ENCODE data around the gene SEC14L6.

The SEC14L6 gene

GRCh38 chr22:30538280-30538679 is 8.3 kb downstream of the SEC14L6 start:
- TF ChIP-seq ESRRG (CRISPR knock-in tag; IDR thresholded peaks at IDR 0.05) (no peak), GLIS3 (CRISPR knock-in tag; IDR thresholded peaks at IDR 0.05) (no peak), ARNTL (CRISPR knock-in tag; IDR thresholded peaks at IDR 0.05; ENCODE audit: borderline replicate concordance, low read depth) (no peak), POU6F1 (CRISPR knock-in tag; IDR thresholded peaks at IDR 0.05; ENCODE audit: borderline replicate concordance, low read depth) (no peak), TOX (CRISPR knock-in tag; IDR thresholded peaks at IDR 0.05; ENCODE audit: borderline replicate concordance) (no peak), SNAI2 (CRISPR knock-in tag; IDR thresholded peaks at IDR 0.05) (no peak), ISL1 (CRISPR knock-in tag; IDR thresholded peaks at IDR 0.05) (no peak), ZC3H10 (CRISPR knock-in tag; IDR thresholded peaks at IDR 0.05) (no peak), PPARA (CRISPR knock-in tag; IDR thresholded peaks at IDR 0.05; ENCODE audit: borderline replicate concordance) (no peak), PATZ1 (CRISPR knock-in tag; IDR thresholded peaks at IDR 0.05; ENCODE audit: borderline replicate concordance) (no peak), ZNF70 (CRISPR knock-in tag; IDR thresholded peaks at IDR 0.05) (no peak), BACH2 (CRISPR knock-in tag; IDR thresholded peaks at IDR 0.05; ENCODE audit: borderline replicate concordance) (no peak), ZFP3 (CRISPR knock-in tag; IDR thresholded peaks at IDR 0.05) (no peak), OSR1 (CRISPR knock-in tag; IDR thresholded peaks at IDR 0.05) (no peak), CREB5 (CRISPR knock-in tag; IDR thresholded peaks at IDR 0.05; ENCODE audit: low read depth) (no peak), ZNF565 (CRISPR knock-in tag; conservative IDR thresholded peaks at IDR 0.05; ENCODE audit: low read depth) (no peak)
- TF ChIP-seq, protein P1, sequence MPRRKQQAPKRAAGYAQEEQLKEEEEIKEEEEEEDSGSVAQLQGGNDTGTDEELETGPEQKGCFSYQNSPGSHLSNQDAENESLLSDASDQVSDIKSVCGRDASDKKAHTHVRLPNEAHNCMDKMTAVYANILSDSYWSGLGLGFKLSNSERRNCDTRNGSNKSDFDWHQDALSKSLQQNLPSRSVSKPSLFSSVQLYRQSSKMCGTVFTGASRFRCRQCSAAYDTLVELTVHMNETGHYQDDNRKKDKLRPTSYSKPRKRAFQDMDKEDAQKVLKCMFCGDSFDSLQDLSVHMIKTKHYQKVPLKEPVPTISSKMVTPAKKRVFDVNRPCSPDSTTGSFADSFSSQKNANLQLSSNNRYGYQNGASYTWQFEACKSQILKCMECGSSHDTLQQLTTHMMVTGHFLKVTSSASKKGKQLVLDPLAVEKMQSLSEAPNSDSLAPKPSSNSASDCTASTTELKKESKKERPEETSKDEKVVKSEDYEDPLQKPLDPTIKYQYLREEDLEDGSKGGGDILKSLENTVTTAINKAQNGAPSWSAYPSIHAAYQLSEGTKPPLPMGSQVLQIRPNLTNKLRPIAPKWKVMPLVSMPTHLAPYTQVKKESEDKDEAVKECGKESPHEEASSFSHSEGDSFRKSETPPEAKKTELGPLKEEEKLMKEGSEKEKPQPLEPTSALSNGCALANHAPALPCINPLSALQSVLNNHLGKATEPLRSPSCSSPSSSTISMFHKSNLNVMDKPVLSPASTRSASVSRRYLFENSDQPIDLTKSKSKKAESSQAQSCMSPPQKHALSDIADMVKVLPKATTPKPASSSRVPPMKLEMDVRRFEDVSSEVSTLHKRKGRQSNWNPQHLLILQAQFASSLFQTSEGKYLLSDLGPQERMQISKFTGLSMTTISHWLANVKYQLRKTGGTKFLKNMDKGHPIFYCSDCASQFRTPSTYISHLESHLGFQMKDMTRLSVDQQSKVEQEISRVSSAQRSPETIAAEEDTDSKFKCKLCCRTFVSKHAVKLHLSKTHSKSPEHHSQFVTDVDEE (CRISPR knock-in tag; IDR thresholded peaks at IDR 0.05), result no peak
- TF ChIP-seq, protein P2, sequence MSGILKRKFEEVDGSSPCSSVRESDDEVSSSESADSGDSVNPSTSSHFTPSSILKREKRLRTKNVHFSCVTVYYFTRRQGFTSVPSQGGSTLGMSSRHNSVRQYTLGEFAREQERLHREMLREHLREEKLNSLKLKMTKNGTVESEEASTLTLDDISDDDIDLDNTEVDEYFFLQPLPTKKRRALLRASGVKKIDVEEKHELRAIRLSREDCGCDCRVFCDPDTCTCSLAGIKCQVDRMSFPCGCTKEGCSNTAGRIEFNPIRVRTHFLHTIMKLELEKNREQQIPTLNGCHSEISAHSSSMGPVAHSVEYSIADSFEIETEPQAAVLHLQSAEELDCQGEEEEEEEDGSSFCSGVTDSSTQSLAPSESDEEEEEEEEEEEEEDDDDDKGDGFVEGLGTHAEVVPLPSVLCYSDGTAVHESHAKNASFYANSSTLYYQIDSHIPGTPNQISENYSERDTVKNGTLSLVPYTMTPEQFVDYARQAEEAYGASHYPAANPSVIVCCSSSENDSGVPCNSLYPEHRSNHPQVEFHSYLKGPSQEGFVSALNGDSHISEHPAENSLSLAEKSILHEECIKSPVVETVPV (CRISPR knock-in tag; IDR thresholded peaks at IDR 0.05), result no peak
- peak; percentile 55; the same call in 2 of the 3 replicates for ATAC-seq

DNA sequence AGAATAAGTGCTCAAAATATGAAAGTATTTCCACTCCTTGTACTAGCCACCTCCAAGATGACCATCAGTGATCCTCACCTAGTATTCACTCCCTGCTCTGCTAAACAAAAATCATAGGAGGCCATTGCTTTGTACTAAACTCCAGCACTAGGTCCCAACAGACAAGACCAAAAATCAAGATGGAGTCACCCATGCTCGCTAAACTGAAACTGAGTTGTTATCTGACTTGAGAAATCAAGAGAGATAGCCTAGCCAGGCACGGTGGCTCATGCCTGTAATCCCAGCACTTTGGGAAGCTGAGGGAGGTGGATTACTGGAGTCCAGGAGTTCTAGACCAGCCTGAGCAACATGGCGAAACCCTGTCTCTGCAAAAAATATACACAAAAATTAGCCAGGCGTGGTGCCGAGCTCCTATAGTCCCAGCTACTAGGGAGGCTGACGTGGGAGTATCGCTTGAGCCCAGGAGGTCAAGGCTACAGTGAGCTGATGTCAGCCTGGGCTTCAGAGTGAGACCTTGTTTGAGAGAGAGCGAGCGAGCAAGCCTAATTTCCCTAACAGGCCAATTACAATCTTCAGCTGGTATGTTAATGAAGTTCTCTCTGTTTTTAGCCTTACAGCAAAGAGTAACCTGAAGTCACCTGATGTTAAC is 9.3 kb downstream of the SEC14L6 start:
- TF ChIP-seq ESRRG (CRISPR knock-in tag; IDR thresholded peaks at IDR 0.05) (no peak), OSR1 (CRISPR knock-in tag; IDR thresholded peaks at IDR 0.05) (no peak), PPARA (CRISPR knock-in tag; IDR thresholded peaks at IDR 0.05; ENCODE audit: borderline replicate concordance) (no peak), PATZ1 (CRISPR knock-in tag; IDR thresholded peaks at IDR 0.05; ENCODE audit: borderline replicate concordance) (no peak), ZFP3 (CRISPR knock-in tag; IDR thresholded peaks at IDR 0.05) (no peak), POU6F1 (CRISPR knock-in tag; IDR thresholded peaks at IDR 0.05; ENCODE audit: borderline replicate concordance, low read depth) (no peak), SNAI2 (CRISPR knock-in tag; IDR thresholded peaks at IDR 0.05) (no peak), TOX (CRISPR knock-in tag; IDR thresholded peaks at IDR 0.05; ENCODE audit: borderline replicate concordance) (no peak), ZNF565 (CRISPR knock-in tag; conservative IDR thresholded peaks at IDR 0.05; ENCODE audit: low read depth) (no peak), ZC3H10 (CRISPR knock-in tag; IDR thresholded peaks at IDR 0.05) (no peak), ARNTL (CRISPR knock-in tag; IDR thresholded peaks at IDR 0.05; ENCODE audit: borderline replicate concordance, low read depth) (no peak)
- TF ChIP-seq, protein P2 (CRISPR knock-in tag; IDR thresholded peaks at IDR 0.05), result no peak

More for the DNA sequence above, 9.3 kb downstream of the SEC14L6 start:
- ATAC-seq, result no peak
